T1000 (cell line): ENCODE measurements around the gene COX20.

Source experiments
- DNase-seq: peaks from one replicate; lab custom pipeline; 2025; ENCODE audit warnings: mixed read lengths; lab: John Stamatoyannopoulos, UW

The COX20 gene

GRCh38 chr1:244874974-244875579 lies 39.6 kb downstream of the COX20 start:
- no peak for DNase-seq

GRCh38 chr1:244876228-244876910 lies 40.9 kb downstream of the COX20 start:
- no peak for DNase-seq

GRCh38 chr1:244878681-244879080 lies 43.2 kb downstream of the COX20 start:
- DNase-seq, result no peak

GRCh38 chr1:244881552-244882280 lies 46.3 kb downstream of the COX20 start:
- no peak for DNase-seq

GRCh38 chr1:244887281-244887680 lies 51.8 kb downstream of the COX20 start:
- DNase-seq, result no peak

GRCh38 chr1:244893836-244894235 lies 58.4 kb downstream of the COX20 start:
- DNase-seq, result no peak
